ENCODE measurements around the gene ABR. TPM values are rescaled to one million over a fixed set of nuclear protein-coding genes. Genes with fewer than 3 reads are reported as not detected.

The ABR gene
- total RNA-seq, 4 donors from 2014 or later, result 286 to 1,099 (median 522) TPM

GRCh38 chr17:1019451-1019850 lies 160.3 kb downstream of the ABR start:
- Histone ChIP-seq H3K27me3 (no peaks in the 10 kb centered on the region), H3K27ac (peak overlapping the region; percentile 66 to 79 (median 68)), H3K36me3 (no peaks in the 10 kb centered on the region), H3K4me1 (peaks cover 7 to 32% (median 17%) of the 10 kb centered on the region in 4 donors), H3K4me3 (no peak overlapping the region), H3K9me3 (no peaks in the 10 kb centered on the region)
- in situ Hi-C loops (cut with MboI; ENCODE audit: low pct_ligation_motif_present in 1 of 4, low pct_unique_long_range_greater_than_20kb in 1 of 4, low sequenced_read_pairs in 3 of 4), result no loop called here
- DNase-seq, result no peak
- no peak for TF ChIP-seq POLR2A (IDR thresholded peaks at IDR 0.05)
- no peak for TF ChIP-seq POLR2AphosphoS5 (IDR thresholded peaks at IDR 0.05)
- TF ChIP-seq EP300 (IDR thresholded peaks at IDR 0.05; ENCODE audit: low read depth), result no peak
- TF ChIP-seq CTCF (IDR thresholded peaks at IDR 0.05), result no peak
- intact Hi-C loops (cut with DNase I; ENCODE audit: low total_unique reads), result no loop called here
- 28% methylated on average over 10 of the region's 10 CpGs; no CpG with 5 or more reads in 1 of the 2 donors for WGBS, 2 donors (ENCODE audit: low coverage in 1 of 2)

GRCh38 chr17:1018547-1018946 lies 161.2 kb downstream of the ABR start:
- WGBS, 2 donors (ENCODE audit: low coverage in 1 of 2), result 80 to 87% methylated on average over 1 to 11 of the region's 11 CpGs
- no peak overlapping the region for H3K4me3 ChIP-seq
- in situ Hi-C loops (cut with MboI; ENCODE audit: low pct_ligation_motif_present in 1 of 4, low pct_unique_long_range_greater_than_20kb in 1 of 4, low sequenced_read_pairs in 3 of 4), result no loop called here

GRCh38 chr17:1013729-1014090 lies 166.1 kb downstream of the ABR start:
- Histone ChIP-seq H3K27me3 (no peaks in the 10 kb centered on the region), H3K27ac (no peak overlapping the region), H3K4me1 (peaks cover 0 to under 1% (median 0%) of the 10 kb centered on the region in 4 donors), H3K4me3 (no peak overlapping the region), H3K9me3 (no peaks in the 10 kb centered on the region), H3K36me3 (peaks cover 0 to 32% (median 16%) of the 10 kb centered on the region in 4 donors)
- in situ Hi-C loops (cut with MboI; ENCODE audit: low pct_ligation_motif_present in 1 of 4, low pct_unique_long_range_greater_than_20kb in 1 of 4, low sequenced_read_pairs in 3 of 4) (no loop called here), intact Hi-C loops (cut with DNase I; ENCODE audit: low total_unique reads) (no loop called here)
- DNase-seq, result no peak
- 91 to 100% methylated on average over 1 to 9 of the region's 9 CpGs for WGBS, 2 donors (ENCODE audit: low coverage in 1 of 2)
- no peak for TF ChIP-seq EP300 (IDR thresholded peaks at IDR 0.05; ENCODE audit: low read depth)
- TF ChIP-seq POLR2A (IDR thresholded peaks at IDR 0.05), result no peak
- no peak for TF ChIP-seq POLR2AphosphoS5 (IDR thresholded peaks at IDR 0.05)

More at GRCh38 chr17:1018547-1018946, 161.2 kb downstream of the ABR start:
- Histone ChIP-seq H3K9me3 (no peaks in the 10 kb centered on the region), H3K27me3 (no peaks in the 10 kb centered on the region), H3K4me1 (peaks cover 7 to 32% (median 17%) of the 10 kb centered on the region in 4 donors), H3K36me3 (no peaks in the 10 kb centered on the region), H3K27ac (peak overlapping the region; percentile 66 to 79 (median 68))
- intact Hi-C loops (cut with DNase I; ENCODE audit: low total_unique reads), result no loop called here
- no peak for TF ChIP-seq POLR2AphosphoS5 (IDR thresholded peaks at IDR 0.05)
- TF ChIP-seq EP300 (IDR thresholded peaks at IDR 0.05; ENCODE audit: low read depth), result no peak
- TF ChIP-seq POLR2A (IDR thresholded peaks at IDR 0.05), result no peak
- no peak for TF ChIP-seq CTCF (IDR thresholded peaks at IDR 0.05)
- no peak for DNase-seq

GRCh38 chr17:1012823-1013728 lies 166.7 kb downstream of the ABR start:
- no peaks in the 10 kb centered on the region for H3K27me3 ChIP-seq
- peaks cover 0 to 35% (median 16%) of the 10 kb centered on the region in 4 donors for H3K36me3 ChIP-seq
- no peak for DNase-seq
- TF ChIP-seq POLR2A (IDR thresholded peaks at IDR 0.05) (no peak), EP300 (IDR thresholded peaks at IDR 0.05; ENCODE audit: low read depth) (no peak), POLR2AphosphoS5 (IDR thresholded peaks at IDR 0.05) (no peak), CTCF (IDR thresholded peaks at IDR 0.05) (no peak)
- H3K27ac ChIP-seq, result no peak overlapping the region
- no peaks in the 10 kb centered on the region for H3K9me3 ChIP-seq
- in situ Hi-C loops (cut with MboI; ENCODE audit: low pct_ligation_motif_present in 1 of 4, low pct_unique_long_range_greater_than_20kb in 1 of 4, low sequenced_read_pairs in 3 of 4) (no loop called here), intact Hi-C loops (cut with DNase I; ENCODE audit: low total_unique reads) (no loop called here)
- H3K4me3 ChIP-seq, result no peak overlapping the region
- no peaks in the 10 kb centered on the region for H3K4me1 ChIP-seq
- 77 to 90% methylated on average over 2 to 26 of the region's 30 CpGs for WGBS, 2 donors (ENCODE audit: low coverage in 1 of 2)

Data from transverse colon (tissue), 4 donors.